GM12878 (cell line): ENCODE measurements around the gene DIAPH1. TPM values are rescaled to one million over a fixed set of nuclear protein-coding genes. Genes with fewer than 3 reads are reported as not detected.

Source experiments
- ATAC-seq: fragments of 200-7000 bp; cut with Tn5 transposase; 3 replicates; pipeline ENCODE4 v1.9.1; 2020; ENCODE audit warnings: mild to moderate bottlenecking, moderate library complexity
- BruUV-seq: library from RNA; stranded (reverse); fragments of 400-500 nt; replicated peaks from 2 replicates; lab custom pipeline; 2021; lab: Mats Ljungman, UMichigan
- CTCF ChIA-PET: fragments of 300-600 bp; sonication (Branson Sonifier 250); formaldehyde crosslinking; extraction: SDS; loops from one replicate; lab custom pipeline; 2021; ENCODE audit warnings: inconsistent platforms; lab: Yijun Ruan, JAX
- POLR2A ChIA-PET: fragments of 350-600 bp; formaldehyde crosslinking; extraction: SDS; loops from one replicate; lab custom pipeline; 2021; ENCODE audit warnings: inconsistent platforms; lab: Charles Lee
- RAD21 ChIA-PET: fragments of 300-600 bp; sonication (Branson Sonifier 250); formaldehyde crosslinking; loops from one replicate; lab custom pipeline; 2023; ENCODE audit warnings: antibody characterized with exemption; ENCODE audit not compliant: unreplicated experiment; lab: Charles Lee
- SMC1A ChIA-PET: fragments of 300-600 bp; sonication (Branson Sonifier 250); formaldehyde crosslinking; loops from one replicate; lab custom pipeline; 2023; ENCODE audit not compliant: unreplicated experiment, uncharacterized antibody; lab: Charles Lee
- DNase-seq: peaks from one replicate; pipeline ENCODE4 v3.0.0-alpha.2; 2011; ENCODE audit warnings: low read depth, low spot score
- FAIRE-seq: peaks from 3 replicates; lab custom pipeline; 2011; peaks lifted over from hg19 to GRCh38; lab: Jason Lieb, UNC
- H2AFZ ChIP-seq: 2 replicates; pipeline ENCODE4 v1.6.0; 2011; ENCODE audit warnings: low read depth, low read length, control low read depth; ENCODE audit not compliant: control insufficient read depth
- H3K27ac ChIP-seq: 2 replicates; pipeline ENCODE4 v1.5.1; 2011; ENCODE audit warnings: control low read depth; ENCODE audit not compliant: control insufficient read depth, insufficient read depth
- H3K27me3 ChIP-seq, 2 experiments: replicated peaks in 1 of 2; 2 replicates each; pipeline versions ENCODE4 v1.6.0 to v1.6.1; 2011; ENCODE audit warnings: low read length in 1 of 2; ENCODE audit not compliant: control insufficient read depth in 2 of 2, insufficient read depth in 2 of 2
- H3K36me3 ChIP-seq, 2 experiments: 2 replicates each; pipeline ENCODE4 v1.5.1; 2011; ENCODE audit warnings: low read length in 1 of 2; ENCODE audit not compliant: control insufficient read depth in 2 of 2, insufficient read depth in 2 of 2
- H3K4me1 ChIP-seq: 2 replicates; pipeline ENCODE4 v1.6.1; 2011; ENCODE audit warnings: mild to moderate bottlenecking, low read length, moderate library complexity, mixed read lengths; ENCODE audit not compliant: control insufficient read depth, insufficient read depth
- H3K4me2 ChIP-seq: 2 replicates; pipeline ENCODE4 v1.6.0; 2011; ENCODE audit warnings: control low read depth; ENCODE audit not compliant: control insufficient read depth, insufficient read depth
- H3K4me3 ChIP-seq: fragments of 200-600 bp; sonication (generic); 2 replicates; pipeline ENCODE4 v1.5.1; 2016
- H3K79me2 ChIP-seq: 2 replicates; pipeline ENCODE4 v1.6.0; 2011; ENCODE audit warnings: low read length; ENCODE audit not compliant: control insufficient read depth, insufficient read depth
- H3K9ac ChIP-seq: 2 replicates; pipeline ENCODE4 v1.8.0; 2011; ENCODE audit warnings: low read length, control low read depth, mixed read lengths; ENCODE audit not compliant: control insufficient read depth, insufficient read depth
- H3K9me3 ChIP-seq: replicated peaks from 3 replicates; pipeline ENCODE4 v1.5.1; 2011; ENCODE audit warnings: mild to moderate bottlenecking, low read length; ENCODE audit not compliant: control insufficient read depth, insufficient read depth
- H4K20me1 ChIP-seq: 2 replicates; pipeline ENCODE4 v1.6.0; 2011; ENCODE audit not compliant: control insufficient read depth, insufficient read depth
- CREB1 ChIP-seq: IDR thresholded peaks from 2 replicates; pipeline ENCODE4 v1.6.1; 2012; ENCODE audit warnings: low read depth, mild to moderate bottlenecking, inconsistent platforms
- EP300 ChIP-seq, 2 experiments: fragments of 150-350 bp in 1 of 2; IDR thresholded peaks; 2 replicates each; pipeline ENCODE4 v1.6.1; 2011 to 2012; ENCODE audit warnings: low read depth in 2 of 2, low read length in 2 of 2, borderline replicate concordance in 1 of 2, improper control_type of control experiment in 1 of 2, inconsistent platforms in 1 of 2; ENCODE audit not compliant: control insufficient read depth in 1 of 2
- GATAD2B ChIP-seq: fragments of 450-650 bp; conservative IDR thresholded peaks from 2 replicates; pipeline ENCODE4 v1.6.1; 2017; ENCODE audit warnings: low read depth, mild to moderate bottlenecking, moderate library complexity
- HDAC2 ChIP-seq: fragments of 200-600 bp; sonication (generic); IDR thresholded peaks from 2 replicates; pipeline ENCODE4 v1.6.1; 2017
- KLF5 ChIP-seq: fragments of 450-650 bp; IDR thresholded peaks from 2 replicates; pipeline ENCODE4 v1.6.1; 2014; ENCODE audit warnings: mild to moderate bottlenecking; ENCODE audit not compliant: partially characterized antibody
- NFIC ChIP-seq: IDR thresholded peaks from 2 replicates; pipeline ENCODE4 v1.6.1; 2012; ENCODE audit warnings: low read depth, mild to moderate bottlenecking, inconsistent platforms, low read length, moderate library complexity
- POLR2AphosphoS5 ChIP-seq: IDR thresholded peaks from 2 replicates; pipeline ENCODE4 v1.6.1; 2011; ENCODE audit warnings: mild to moderate bottlenecking, low read length, inconsistent platforms
- RFX5 ChIP-seq: IDR thresholded peaks from 2 replicates; pipeline ENCODE4 v1.6.1; 2011; ENCODE audit warnings: low read depth, low read length, improper control_type of control experiment
- SP1 ChIP-seq: IDR thresholded peaks from one replicate; pipeline ENCODE4 v1.6.1; 2011; ENCODE audit warnings: low read depth, low read length
- TAF1 ChIP-seq: IDR thresholded peaks from 2 replicates; pipeline ENCODE4 v1.6.1; 2011; ENCODE audit warnings: mild to moderate bottlenecking, low read depth, low read length, borderline replicate concordance
- TCF3 ChIP-seq: IDR thresholded peaks from 2 replicates; pipeline ENCODE4 v1.6.1; 2012; ENCODE audit warnings: low read depth, mild to moderate bottlenecking, low read length, borderline replicate concordance; ENCODE audit not compliant: insufficient read depth
- YBX1 ChIP-seq: fragments of 450-650 bp; IDR thresholded peaks from 2 replicates; pipeline ENCODE4 v1.6.1; 2016; ENCODE audit warnings: antibody characterized with exemption
- ZBTB33 ChIP-seq: fragments of 450-650 bp; IDR thresholded peaks from 2 replicates; pipeline ENCODE4 v1.6.1; 2017; ENCODE audit warnings: mild to moderate bottlenecking
- ZNF24 ChIP-seq: fragments of 450-650 bp; IDR thresholded peaks from 2 replicates; pipeline ENCODE4 v1.6.1; 2017; ENCODE audit warnings: antibody characterized with exemption, mild to moderate bottlenecking
- ZNF622 ChIP-seq: fragments of 450-650 bp; IDR thresholded peaks from 2 replicates; pipeline ENCODE4 v1.6.1; 2017; ENCODE audit warnings: mild to moderate bottlenecking, inconsistent platforms
- WGBS: methylation state at CpG from one replicate; pipeline ENCODE4 v1.1.6; 2016; ENCODE audit warnings: low lambda C conversion rate; ENCODE audit not compliant: insufficient replicate concordance, insufficient coverage; ENCODE audit errors: missing lambda C conversion rate; 5-methylcytosine and 5-hydroxymethylcytosine counted together
- in situ Hi-C: fragments of 300-500 bp; cut with MboI; formaldehyde crosslinking; loops from 9 replicates; pipeline ENCODE4 v1.14.3; 2018; ENCODE audit warnings: mixed read lengths
- intact Hi-C: fragments of 100-400 bp; cut with micrococcal nuclease; formaldehyde crosslinking; loops from one replicate; pipeline ENCODE4 v1.14.2; 2022; ENCODE audit not compliant: unreplicated experiment
- polyA plus RNA-seq, 11 experiments: library from polyadenylated mRNA; depleted of rRNA in 4 of 11; unstranded in 6 of 11; stranded (reverse) in 5 of 11; fragments of >200 nt; fragmentation: Nextera tagmentation in 4 of 11; fragmentation: Illumina TruSeq in 1 of 11; extraction: Ambion mirVana in 4 of 11; extraction: Trizol in 1 of 11; gene quantifications; 1 replicate in 1 of 11; 2 replicates in 10 of 11; pipeline versions ENCODE4 v1.2.1 to v1.2.3, GENCODE V29; 2011 to 2016; ENCODE audit warnings: inconsistent platforms in 2 of 11, missing spikeins in 2 of 11, low read depth in 1 of 11
- total RNA-seq, 4 experiments: library from RNA; depleted of rRNA in 3 of 4; stranded (reverse); fragments of >200 nt in 3 of 4; fragmentation: Illumina TruSeq in 1 of 4; extraction: Trizol in 1 of 4; gene quantifications; 2 replicates each; pipeline versions ENCODE4 v1.2.1 to v1.2.3, GENCODE V29; 2013 to 2021
- TF ChIP-seq, protein P1 (sequence below): IDR thresholded peaks from 2 replicates; pipeline ENCODE4 v1.6.1; 2012; ENCODE audit warnings: low read depth, low read length, improper control_type of control experiment
- TF ChIP-seq, protein P2 (sequence below): IDR thresholded peaks from 2 replicates; pipeline ENCODE4 v1.6.1; 2011; ENCODE audit warnings: low read depth, mild to moderate bottlenecking, low read length, moderate library complexity, borderline replicate concordance; ENCODE audit errors: extremely low read depth
- TF ChIP-seq, protein P3 (sequence below): fragments of 150-350 bp; IDR thresholded peaks from 2 replicates; pipeline ENCODE4 v1.6.1; 2014; ENCODE audit warnings: mild to moderate bottlenecking, low read depth, low read length

Gene DIAPH1
- total and polyA plus RNA-seq, 10 of the 15 experiments (the other 5 are each of a cell fraction or from before 2014, with no cell fraction given): 37.8 to 168 (median 59.0) TPM

GRCh38 chr5:141510850-141511601 lies 107.8 kb downstream of the DIAPH1 start:
- Histone ChIP-seq H2AFZ (no peak overlapping the region; the same call in 1 of the 2 replicates), H3K9me3 (no peaks in the 10 kb centered on the region), H3K9ac (peak overlapping the region; percentile 74), H3K4me3 (peak overlapping the region; percentile 65; the same call in 1 of the 2 replicates), H3K4me2 (peak overlapping the region; percentile 89), H3K27me3 (no peaks in the 10 kb centered on the region), H3K79me2 (peaks cover 15% of the 10 kb centered on the region), H4K20me1 (no peaks in the 10 kb centered on the region), H3K27ac (peak overlapping the region; percentile 90), H3K4me1 (peaks cover 86% of the 10 kb centered on the region), H3K36me3 (peaks cover 3 to 7% of the 10 kb centered on the region in 2 experiments)
- POLR2A ChIA-PET: interaction anchor here (0.8 to 1.2 kb wide), 3 partner anchors 9 to 35 kb away, joined by 3 to 4 read pairs (median 3); partner anchors contain the start of gene PCDHGC3
- DNase-seq (peak; percentile 80), FAIRE-seq (no peak), ATAC-seq (peak; percentile 43)
- in situ Hi-C loops: no loop called here
- intact Hi-C loops: loop anchor here (5.0 kb wide), 1 partner anchor 126 kb away; the partner anchor contains the start of genes HDAC3 and RELL2
- CTCF ChIA-PET: interaction anchor here (0.7 to 11.9 kb wide), 19 partner anchors 8 to 191 kb away, joined by 3 to 213 read pairs (median 19); partner anchors contain the start of genes PCDHGA10, PCDHGA11, PCDHGA12 and PCDHGA5
- SMC1A ChIA-PET: interaction anchor here (1.1 to 10.8 kb wide), 9 partner anchors 15 to 90 kb away, joined by 3 to 176 read pairs (median 6); partner anchors contain the start of genes PCDHGA11, PCDHGA12 and PCDHGC3
- BruUV-seq: TSS peak; percentile 89
- WGBS: under 1% methylated on average over 13 of the region's 14 CpGs
- RAD21 ChIA-PET: interaction anchor here (1.2 to 11.6 kb wide), 8 partner anchors 12 to 98 kb away, joined by 6 to 109 read pairs (median 11); partner anchors contain the start of genes PCDHGA10, PCDHGA11, PCDHGA12 and PCDHGC3
- TF ChIP-seq SP1 (peak; percentile 36), POLR2AphosphoS5 (peak; percentile 71), NFIC (no peak), RFX5 (no peak), HDAC2 (no peak), CREB1 (no peak), ZNF622 (no peak), ZBTB33 (no peak), TAF1 (0 out of 2 replicates have a peak, but pooled peaks have one; percentile 26), YBX1 (no peak), GATAD2B (no peak), ZNF24 (no peak), KLF5 (no peak), TCF3 (no peak), EP300 (IDR thresholded peaks at IDR 0.05; ENCODE audit: borderline replicate concordance in 1 of 2, control insufficient read depth in 1 of 2, low read depth in 2 of 2, low read length in 2 of 2) (peak; percentile 24 to 42; a peak in 1 of 4 replicates)
- TF ChIP-seq, protein P1, sequence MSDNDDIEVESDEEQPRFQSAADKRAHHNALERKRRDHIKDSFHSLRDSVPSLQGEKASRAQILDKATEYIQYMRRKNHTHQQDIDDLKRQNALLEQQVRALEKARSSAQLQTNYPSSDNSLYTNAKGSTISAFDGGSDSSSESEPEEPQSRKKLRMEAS: no peak
- TF ChIP-seq, protein P2, sequence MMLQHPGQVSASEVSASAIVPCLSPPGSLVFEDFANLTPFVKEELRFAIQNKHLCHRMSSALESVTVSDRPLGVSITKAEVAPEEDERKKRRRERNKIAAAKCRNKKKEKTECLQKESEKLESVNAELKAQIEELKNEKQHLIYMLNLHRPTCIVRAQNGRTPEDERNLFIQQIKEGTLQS: no peak
- TF ChIP-seq, protein P3, sequence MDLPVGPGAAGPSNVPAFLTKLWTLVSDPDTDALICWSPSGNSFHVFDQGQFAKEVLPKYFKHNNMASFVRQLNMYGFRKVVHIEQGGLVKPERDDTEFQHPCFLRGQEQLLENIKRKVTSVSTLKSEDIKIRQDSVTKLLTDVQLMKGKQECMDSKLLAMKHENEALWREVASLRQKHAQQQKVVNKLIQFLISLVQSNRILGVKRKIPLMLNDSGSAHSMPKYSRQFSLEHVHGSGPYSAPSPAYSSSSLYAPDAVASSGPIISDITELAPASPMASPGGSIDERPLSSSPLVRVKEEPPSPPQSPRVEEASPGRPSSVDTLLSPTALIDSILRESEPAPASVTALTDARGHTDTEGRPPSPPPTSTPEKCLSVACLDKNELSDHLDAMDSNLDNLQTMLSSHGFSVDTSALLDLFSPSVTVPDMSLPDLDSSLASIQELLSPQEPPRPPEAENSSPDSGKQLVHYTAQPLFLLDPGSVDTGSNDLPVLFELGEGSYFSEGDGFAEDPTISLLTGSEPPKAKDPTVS: no peak
